ENCODE data around the gene PHF11.

GRCh38 chr13:49448753-49449152 is 47.0 kb upstream of the PHF11 start:
- TF ChIP-seq, protein P1, sequence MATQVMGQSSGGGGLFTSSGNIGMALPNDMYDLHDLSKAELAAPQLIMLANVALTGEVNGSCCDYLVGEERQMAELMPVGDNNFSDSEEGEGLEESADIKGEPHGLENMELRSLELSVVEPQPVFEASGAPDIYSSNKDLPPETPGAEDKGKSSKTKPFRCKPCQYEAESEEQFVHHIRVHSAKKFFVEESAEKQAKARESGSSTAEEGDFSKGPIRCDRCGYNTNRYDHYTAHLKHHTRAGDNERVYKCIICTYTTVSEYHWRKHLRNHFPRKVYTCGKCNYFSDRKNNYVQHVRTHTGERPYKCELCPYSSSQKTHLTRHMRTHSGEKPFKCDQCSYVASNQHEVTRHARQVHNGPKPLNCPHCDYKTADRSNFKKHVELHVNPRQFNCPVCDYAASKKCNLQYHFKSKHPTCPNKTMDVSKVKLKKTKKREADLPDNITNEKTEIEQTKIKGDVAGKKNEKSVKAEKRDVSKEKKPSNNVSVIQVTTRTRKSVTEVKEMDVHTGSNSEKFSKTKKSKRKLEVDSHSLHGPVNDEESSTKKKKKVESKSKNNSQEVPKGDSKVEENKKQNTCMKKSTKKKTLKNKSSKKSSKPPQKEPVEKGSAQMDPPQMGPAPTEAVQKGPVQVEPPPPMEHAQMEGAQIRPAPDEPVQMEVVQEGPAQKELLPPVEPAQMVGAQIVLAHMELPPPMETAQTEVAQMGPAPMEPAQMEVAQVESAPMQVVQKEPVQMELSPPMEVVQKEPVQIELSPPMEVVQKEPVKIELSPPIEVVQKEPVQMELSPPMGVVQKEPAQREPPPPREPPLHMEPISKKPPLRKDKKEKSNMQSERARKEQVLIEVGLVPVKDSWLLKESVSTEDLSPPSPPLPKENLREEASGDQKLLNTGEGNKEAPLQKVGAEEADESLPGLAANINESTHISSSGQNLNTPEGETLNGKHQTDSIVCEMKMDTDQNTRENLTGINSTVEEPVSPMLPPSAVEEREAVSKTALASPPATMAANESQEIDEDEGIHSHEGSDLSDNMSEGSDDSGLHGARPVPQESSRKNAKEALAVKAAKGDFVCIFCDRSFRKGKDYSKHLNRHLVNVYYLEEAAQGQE (IDR thresholded peaks at IDR 0.05; ENCODE audit: insufficient read depth in 1 of 2, low read depth in 2 of 2, low read length in 1 of 2), result no peak
- TF ChIP-seq CTCF (IDR thresholded peaks at IDR 0.05), result no peak
